HK-2 (cell line): ENCODE measurements around the gene DNM3.
A peak's percentile ranks its signal among the peaks of the same experiment; 100 is the strongest.

Experiments
- DNase-seq: peaks from one replicate; pipeline ENCODE4 v3.0.0-alpha.2; 2018; ENCODE audit not compliant: unreplicated experiment

Gene DNM3

DNA sequence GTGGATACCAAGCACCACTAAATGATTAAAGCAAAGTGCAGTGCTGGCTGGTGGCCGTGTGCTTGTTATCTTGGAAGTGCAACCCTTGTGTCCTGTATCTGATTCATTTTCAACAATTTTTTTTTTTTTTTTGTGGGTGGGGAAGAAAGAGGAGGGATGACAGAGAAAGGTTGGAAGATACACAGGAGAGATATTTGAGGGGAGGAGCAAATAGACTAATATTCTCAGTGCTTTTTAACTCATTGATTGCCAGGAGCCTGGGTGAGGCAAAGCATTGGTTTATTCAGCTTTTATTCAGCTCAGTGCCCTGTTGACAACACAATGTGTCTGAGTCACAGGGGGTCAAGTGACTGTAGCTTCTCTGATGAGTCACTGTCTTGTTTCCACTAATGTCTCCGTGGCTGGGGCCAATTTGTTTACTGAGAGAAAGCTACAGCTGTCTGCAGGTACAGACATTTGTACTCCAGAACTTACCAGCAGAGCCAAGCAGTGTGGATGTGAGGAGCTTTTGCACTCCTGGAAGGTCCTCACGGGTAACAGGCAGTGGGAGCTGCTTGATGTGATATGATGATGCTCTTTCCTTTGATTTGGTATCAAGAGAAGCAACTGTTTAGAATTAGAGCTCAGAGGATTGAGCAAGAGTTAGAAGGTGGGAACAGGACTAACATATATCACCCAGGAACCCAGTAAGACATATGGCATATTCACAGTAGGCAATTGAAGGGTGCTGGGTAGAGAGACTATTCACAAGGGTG is 23.6 kb upstream of the DNM3 start:
- DNase-seq, result peak; percentile 63

DNA sequence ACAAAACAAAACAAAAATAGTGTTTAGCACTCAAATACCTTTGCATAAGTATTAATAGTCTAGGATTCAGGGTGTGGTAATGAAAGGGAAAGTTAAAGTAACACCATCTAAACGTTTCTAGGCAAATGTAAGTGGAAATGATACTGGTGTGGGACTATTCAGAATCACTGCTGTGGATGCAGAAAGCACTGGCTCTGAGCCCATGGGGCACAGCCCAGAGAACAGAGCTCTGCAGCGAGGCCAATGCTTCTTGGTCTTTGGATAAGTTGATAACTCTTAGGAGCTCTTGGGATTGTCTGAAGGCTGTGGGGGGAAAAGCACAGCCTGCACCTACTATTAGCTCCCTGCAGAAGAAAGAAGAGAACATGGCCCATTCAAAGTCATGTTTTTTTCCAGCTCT is 21.4 kb upstream of the DNM3 start:
- DNase-seq, result no peak

DNA sequence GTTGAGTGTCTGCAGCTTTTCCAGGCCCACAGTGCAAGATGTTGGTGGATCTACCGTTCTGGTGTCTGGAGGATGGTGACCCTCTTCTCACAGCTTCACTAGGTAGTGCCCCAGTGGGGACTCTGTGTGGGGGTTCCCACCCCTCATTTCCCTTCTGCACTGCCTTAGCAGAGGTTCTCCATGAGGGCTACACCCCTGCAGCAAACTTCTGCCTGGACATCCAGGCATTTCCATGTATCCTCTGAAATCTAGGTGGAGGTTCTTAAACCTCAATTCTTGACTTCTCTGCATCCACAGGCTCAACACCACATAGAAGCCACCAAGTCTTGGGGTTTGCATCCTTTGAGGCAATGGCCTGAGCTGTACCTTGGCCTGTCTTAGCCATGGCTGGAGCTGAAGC is 14.3 kb upstream of the DNM3 start:
- no peak for DNase-seq

DNA sequence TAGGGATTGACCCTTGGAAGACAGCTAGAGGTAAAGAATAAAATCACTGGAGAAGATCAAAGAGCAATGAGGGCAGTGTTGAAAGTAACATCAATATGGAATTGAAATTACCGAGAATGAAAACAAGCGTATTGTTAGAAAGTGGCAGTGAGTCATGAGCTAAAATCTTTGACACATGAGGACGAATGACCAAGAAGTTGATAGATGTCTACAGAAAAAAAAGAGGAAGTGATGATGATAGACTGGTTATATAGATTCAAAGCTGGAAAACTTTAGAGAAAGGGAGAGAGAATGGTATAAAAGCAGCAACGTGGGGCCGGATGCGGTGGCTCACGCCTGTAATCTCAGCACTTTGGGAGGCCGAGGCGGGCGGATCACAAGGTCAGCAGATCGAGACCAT is 12.5 kb upstream of the DNM3 start:
- DNase-seq, result no peak

DNA sequence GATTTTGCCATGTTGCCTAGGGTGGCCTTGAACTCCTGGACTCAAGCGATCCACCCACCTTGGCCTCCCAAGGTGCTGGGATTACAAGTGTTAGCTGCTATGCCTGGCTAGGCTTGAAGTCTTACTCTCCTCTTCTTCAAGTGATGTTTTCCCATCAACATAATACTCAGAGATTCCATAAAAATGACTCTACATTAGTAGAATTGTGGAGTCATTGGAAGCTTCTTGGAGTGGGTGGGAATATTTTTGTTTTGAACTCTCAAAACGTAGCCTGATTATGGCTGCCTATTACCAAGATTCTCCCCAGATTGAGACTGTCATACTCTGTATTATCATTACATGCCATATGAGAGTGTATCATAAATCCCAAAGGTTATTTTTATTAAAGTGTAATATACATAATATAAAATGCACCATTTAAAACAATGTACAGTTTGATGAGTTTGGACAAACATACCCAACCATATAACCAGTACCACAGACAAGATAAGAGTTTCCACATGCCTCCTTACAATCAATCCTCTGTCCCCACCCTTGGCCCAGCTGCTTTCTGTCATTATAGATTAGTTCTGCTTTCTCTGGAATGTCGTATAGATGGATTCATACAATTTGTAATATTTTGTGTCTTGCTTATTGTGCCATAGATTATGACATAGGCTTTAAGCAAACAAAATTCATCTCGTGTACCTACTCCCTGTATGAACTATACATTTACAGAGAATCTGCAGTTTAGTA is 8.0 kb upstream of the DNM3 start:
- no peak for DNase-seq

DNA sequence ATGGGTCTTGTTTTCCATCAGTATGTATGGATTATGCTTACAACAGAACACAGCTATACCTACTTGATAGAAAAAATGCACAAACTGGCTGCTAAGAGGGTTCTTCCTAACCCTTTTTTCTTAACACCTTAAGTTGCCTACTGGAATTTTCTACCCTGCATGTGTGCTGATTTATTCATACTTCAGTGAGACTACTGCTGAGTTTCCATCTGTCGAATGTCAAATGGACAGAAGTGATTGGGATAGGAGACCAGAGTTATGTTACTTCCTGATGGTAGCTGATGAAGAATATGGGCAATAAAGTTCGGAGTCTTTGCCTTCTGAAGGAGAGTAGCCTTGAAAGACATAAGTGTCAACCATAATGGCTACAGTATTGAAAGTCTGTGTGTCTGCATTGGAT is 6.5 kb upstream of the DNM3 start:
- no peak for DNase-seq

DNA sequence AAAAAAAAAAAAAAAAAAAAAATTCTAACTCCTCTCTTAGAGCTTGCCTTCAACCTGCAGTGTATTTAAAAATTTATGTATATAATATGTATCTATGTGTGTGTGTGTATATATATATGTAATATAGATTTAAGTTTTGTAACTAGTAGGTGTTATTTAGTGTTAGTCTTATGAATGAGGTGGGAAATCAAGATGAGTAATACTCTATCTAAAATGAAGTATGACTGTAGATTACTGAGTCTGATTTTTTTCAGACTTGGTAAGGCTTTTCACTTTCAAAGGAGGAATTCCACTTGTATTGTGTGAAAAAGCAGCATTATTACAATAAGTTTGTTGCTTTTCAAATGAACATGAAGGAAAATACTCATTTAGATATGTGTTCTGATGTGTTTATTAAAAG is 5.4 kb upstream of the DNM3 start:
- DNase-seq, result no peak

DNA sequence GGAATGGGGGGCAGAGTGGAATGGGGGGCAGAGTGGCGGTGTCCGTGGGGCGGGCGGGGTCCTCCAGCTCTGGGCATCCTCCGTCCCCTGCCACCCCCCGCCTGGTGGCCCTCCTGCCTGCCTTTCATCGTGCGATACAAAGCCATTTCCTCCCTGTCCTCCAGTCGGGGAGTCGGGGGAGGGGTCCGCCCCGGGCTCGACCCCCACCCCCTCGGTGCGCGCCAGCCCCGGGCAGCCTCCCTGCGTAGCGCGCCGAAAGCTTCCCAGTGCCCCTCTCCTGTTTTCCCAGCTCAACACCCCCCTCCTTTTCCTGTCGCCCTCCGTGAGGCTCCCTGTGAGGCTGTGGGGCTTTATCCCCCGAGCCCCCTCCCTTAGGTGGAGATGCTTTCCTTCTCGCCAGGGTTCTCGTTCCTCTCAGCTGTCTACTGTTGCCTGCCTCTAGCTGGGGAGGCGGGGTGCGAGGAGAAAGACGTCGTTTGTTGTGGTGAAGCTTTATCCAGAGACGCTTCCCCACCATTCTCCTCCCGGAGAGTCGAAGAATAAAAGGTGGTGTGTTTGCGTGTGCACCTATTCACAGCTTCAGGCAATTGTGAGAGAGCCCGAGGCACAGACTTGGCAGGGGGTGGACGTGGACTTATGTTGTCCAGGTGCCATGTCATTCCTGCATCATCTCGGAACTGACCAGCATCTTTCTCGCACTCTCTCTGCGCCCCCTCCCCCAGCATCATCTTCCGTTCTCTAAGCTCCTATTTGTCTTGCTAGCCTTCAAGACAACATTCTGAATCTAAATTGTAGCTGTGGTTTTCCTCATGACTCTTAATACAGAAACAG is 848 bp downstream of the DNM3 start:
- DNase-seq, result no peak

DNA sequence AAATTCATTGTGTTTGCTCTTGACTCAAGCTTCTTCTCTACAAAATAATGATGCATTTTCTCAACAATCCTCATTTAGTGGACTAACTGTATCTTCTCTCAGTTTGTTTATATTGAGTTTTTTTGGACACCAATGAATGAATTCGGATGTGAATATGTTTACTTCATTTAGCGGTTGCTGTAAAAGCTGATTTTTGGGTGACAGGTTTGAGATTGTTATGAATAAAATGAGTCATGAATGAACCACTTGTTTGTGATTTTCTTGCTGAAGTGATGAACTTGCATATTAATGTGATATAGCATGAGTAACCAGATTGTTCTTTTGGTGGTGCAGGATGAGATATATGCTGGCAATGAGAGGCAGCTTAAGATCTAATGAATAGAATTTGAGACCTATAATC is 3.1 kb downstream of the DNM3 start:
- no peak for DNase-seq

DNA sequence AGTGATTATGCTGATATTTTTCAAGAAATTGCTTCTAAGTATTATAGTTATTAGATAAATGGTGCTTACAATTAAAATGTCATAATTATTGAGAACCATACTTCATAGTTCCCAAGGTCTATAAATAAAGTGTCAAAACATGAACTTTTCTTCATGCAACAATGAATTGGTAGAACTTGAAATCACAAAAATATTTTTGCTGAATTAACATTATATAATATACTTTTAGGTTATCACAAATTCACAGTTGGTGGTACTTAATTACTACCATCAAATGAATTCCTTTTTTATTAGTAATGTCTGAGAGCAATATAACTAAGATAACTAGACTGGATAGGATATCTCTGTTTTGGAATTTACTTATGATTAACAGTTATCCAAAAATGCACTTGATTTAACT is 4.7 kb downstream of the DNM3 start:
- DNase-seq, result no peak

DNA sequence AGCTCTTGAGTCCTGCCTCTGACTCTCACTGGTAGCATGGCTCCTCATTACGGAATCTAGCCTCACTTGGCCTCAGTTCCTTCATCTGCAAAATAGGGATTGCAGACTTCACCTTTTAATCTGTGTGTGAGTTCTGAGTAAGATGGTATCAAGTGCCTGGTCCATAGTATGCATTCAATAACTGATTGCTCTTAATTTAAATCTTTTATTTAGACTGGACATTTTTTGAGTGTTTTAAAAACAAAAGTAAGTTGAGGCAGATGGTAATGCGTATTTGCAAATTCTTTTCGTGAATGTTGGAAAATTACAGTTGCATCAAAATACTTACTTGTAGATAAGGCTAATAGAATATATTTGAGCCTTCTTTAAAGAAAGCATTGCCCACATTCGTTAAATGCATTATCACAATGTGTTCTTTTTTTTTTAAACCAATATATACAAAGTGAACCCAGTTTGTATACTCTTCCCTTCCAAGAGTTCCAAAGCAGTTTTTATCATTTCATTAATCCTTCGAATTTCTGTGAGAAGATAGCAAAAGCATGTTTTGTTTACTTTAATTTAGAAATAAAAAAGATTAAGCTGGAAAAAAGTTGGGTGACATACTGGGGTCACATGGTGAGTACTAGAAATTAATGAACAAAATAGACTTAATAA is 8.1 kb downstream of the DNM3 start:
- DNase-seq, result no peak

DNA sequence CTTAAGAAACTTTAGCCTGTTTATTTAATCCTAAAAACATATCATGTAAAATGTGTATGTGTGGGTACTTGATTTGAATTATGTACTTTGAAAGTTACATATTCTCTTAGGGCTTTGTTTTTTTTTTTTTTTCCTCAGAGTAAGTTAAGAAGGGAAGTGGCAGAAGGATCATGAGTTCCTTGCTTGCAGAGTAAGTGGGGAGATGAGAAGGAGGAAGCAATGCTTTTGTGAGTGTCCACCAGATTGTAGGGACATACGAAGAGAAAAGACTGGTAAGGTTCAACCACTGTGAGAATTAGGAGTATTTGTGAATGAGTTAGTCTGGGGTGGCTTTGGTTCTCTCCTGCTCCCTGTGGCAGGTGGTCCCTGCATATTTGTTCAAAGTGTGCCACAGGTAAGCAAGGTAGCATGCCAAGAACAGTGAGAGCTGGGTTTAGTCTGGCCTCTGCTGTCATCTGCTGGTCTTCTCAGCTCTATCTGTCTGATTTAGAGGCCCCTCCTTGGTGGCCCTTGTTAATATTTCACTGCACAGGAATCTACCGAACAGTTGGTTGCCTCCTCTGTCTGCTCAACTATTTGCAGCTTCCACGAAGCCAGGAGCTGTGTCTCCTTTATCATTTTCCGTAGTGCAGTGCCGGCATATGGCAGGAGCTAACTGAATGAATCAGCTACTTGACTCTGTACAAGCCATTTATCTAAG is 9.5 kb downstream of the DNM3 start:
- DNase-seq, result peak; percentile 44

DNA sequence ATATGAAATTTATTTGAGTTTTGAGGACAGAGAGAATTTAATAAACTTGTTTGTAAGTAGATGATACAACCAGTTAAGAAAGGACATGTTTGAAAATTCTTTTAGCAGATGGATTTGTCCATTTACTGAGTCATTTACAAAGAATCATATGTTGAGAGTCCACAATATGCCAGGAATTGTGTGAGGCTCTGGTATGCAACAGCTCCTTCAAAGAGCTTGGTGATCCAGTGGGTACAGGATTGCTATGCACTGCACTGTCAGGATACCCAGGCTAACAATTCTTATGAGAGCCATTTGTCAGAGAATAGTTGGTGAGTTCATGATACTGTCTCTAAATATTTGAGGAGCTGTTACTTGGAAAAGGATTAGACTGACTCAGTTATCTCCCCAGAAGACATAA is 11.0 kb downstream of the DNM3 start:
- no peak for DNase-seq

DNA sequence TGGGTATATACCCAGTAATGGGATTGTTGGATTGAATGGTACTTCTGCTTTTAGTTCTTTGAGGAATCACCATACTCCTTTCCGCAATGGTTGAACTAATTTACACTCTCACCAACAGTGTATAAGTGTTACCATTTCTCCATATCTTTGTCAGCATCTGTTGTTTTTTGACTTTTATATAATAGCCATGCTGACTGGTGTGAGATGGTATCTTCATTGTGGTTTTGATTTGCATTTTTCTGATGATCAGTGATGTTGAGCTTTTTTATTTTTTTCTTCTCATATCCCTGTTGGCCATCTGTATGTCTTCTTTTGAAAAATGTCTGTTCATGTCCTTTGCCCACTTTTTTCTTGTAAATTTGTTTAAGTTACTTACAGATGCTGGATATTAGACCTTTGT is 14.1 kb downstream of the DNM3 start:
- no peak for DNase-seq

DNA sequence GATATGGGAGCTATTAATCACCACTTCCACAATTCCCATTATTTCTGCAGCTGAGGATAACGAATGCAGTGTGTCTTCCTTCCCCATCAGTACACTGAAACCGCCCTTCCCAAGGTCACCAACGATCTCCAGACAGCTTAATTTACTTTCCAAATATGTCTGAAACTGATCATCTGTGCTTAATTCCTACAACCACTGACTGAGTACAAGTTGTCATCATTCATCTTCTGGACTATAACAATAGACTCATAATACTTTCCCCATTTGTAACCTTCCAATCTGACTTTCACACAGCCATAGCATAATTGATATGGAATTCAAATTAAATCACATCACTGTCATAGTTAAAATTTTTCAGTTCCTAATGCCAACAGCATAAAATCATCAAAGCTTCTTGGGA is 17.4 kb downstream of the DNM3 start:
- DNase-seq, result no peak

DNA sequence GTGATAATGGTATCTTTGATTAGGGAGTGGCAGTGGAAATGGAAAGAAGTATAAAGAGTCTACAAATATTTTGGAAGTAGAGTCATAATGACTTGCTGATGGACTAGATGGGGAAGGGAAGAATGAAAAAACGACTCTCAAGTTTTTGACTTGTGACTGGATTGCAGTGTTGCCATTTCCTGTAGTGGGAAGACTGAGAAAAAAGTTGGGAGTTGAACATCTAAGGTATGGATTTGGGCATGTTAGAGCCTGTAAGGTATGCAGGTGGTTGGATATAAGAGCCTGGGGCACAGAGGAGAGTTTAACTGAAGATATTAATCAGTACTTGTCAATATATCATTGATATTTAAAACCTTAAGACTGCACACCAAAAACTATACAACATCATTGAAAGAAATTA is 19.4 kb downstream of the DNM3 start:
- DNase-seq, result no peak

DNA sequence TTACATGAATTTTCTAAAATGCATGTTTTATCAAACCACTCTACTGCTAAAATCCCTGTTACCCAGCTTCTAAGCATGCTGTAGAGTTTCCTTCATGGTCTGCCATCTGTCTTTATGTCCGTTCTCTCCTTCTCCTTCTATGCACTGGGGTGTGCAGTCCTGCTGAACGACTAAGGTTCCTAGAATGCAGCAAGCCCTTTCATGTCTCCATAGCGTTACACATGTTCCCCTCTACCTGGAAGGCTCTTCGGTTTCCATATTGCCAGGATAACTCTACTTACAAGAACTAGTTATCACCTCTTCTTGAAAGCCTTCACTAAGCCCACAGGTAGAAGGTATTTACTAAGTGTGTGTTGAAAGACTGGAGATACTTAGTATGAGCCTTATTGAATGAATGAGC is 22.2 kb downstream of the DNM3 start:
- no peak for DNase-seq

DNA sequence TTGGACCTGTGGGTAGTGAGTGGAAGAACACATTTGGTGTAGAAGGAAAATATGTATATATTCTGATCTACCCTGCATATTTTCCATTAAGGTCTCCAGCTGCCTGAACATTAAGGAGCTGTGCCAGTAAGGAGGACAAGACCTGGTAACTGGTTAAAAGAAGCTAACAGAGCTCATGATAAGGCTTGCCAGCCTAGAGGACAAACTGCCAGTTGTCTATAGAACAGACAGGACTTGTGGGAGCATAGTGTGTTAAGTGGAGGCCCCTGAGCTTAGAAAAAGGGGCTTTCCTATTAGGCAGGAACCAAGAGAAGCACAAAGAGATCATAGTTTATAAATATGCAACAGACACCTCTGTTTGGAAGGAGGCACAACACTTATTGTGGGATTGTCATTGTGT is 23.0 kb downstream of the DNM3 start:
- DNase-seq, result no peak

DNA sequence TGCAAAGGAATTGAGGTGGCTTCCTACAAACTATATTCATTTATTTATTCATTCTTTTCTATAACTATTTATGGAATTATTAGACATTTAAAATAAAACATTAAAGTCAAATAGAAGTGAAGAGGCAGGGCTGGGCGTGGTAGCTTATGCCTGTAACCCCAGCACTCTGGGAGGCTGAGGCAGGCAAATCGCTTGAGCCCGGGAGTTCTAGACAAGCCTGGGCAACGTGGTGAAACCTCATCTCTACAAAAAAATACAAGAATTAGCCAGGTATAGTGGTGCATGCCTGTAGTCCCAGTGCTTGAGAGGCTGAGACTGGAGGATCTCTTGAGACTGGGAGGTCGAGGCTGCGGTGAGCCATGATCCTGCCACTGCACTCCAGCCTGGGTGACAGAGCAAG is 23.8 kb downstream of the DNM3 start:
- DNase-seq, result no peak

DNA sequence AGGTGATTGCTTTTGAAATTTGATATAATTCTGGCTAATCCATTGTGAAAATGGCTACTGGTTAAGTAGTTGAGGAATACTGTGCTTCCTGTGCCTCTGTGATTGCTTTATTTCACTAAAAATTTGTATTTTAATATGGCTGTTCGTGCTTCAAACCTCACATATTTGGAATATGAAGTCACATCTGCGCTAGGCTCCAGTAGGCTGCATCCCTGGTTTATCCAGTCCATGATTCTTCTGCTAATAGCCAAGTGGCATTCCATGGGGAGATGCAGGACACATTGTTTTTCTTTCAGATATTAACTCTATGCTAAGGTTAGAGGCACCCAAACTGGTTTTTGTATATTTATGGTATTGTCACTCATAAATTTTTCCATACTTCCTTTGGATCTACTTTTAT is 25.9 kb downstream of the DNM3 start:
- no peak for DNase-seq

DNA sequence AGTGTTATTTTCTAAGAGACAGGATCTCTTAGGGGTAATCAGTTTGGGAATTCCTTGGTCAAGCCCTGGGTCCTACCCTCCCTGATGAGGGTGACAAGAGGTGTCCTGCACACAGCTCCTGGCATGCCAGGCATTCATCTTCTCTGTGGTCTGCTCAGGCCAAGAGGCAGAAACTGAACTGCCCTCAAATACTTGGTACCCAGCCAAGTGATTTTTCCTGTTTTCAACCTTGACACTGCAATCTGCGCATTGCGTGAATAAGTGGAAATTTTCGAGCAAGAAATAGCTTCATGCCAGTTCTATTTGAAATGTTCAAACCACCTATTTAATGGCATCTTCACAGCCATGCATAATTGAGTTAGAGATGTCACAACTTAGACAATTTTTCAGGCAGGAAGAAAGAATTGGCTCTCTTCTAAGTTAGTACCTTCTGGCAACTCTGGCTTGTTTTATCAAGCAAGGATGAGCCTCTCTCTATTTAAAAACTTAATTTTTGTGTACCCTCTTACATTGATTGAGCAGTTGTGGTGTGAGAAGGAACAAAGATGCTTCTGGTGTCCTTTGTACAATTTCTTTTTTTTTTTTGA is 27.0 kb downstream of the DNM3 start:
- DNase-seq, result peak; percentile 61
